ENCODE results near the gene NUDT9. TPM values are rescaled to one million over a fixed set of nuclear protein-coding genes. Genes with fewer than 3 reads are reported as not detected.
"Not testable (repeated sequence)": the region's sequence is repeated elsewhere in the genome, so short reads cannot be mapped to it uniquely, and the experiment has no call there.

NUDT9 gene
- total RNA-seq, 1 donor from 2014 or later, result 18.0 TPM

DNA sequence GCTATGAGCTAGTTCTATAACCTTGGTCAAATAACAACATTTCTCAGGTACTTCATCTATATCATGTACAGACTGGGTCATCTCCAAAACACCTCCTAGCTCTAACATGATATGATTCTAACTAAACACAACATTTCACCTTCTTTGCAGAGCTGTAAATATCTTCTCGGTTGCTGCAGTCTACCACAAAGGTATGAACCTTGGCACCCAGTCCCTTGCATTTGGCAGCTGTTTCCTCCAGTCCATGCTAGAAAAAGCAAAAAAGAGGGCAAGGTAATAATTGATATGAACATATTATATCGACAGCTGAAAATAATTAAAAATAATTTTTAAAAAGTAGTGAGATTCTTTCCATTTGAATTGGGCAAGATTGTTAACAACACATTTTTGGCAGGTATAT, 40.3 kb upstream of the NUDT9 start:
- Histone ChIP-seq H3K4me3 (no peak overlapping the region), H4K20me1 (ENCODE audit: low read depth) (no peaks in the 10 kb centered on the region), H3K79me2 (ENCODE audit: low read depth) (no peaks in the 10 kb centered on the region), H3K4me1 (no peaks in the 10 kb centered on the region), H3K36me3 (no peaks in the 10 kb centered on the region), H3K9ac (no peak overlapping the region), H2AFZ (replicated peaks) (no peak overlapping the region), H3K27me3 (no peaks in the 10 kb centered on the region), H3K9me3 (ENCODE audit: low read depth) (peaks cover 6% of the 10 kb centered on the region), H3K4me2 (no peak overlapping the region), H3F3A (ENCODE audit: low read depth) (no peaks in the 10 kb centered on the region), H3K27ac (no peak overlapping the region)
- no peak for DNase-seq (ENCODE audit: low spot score)
- H3K27ac Mint-ChIP-seq, result no peak overlapping the region
- no peaks in the 10 kb centered on the region for H3K27me3 Mint-ChIP-seq (ENCODE audit: insufficient read depth, low read depth)
- peaks cover 33% of the 10 kb centered on the region for H3K36me3 Mint-ChIP-seq
- no peaks in the 10 kb centered on the region for H3K4me1 Mint-ChIP-seq
- H3K4me3 Mint-ChIP-seq, result no peak overlapping the region
- peaks cover 22% of the 10 kb centered on the region for H3K9me3 Mint-ChIP-seq
- TF ChIP-seq EZH2phosphoT487 (IDR thresholded peaks at IDR 0.05), result no peak
- TF ChIP-seq EZH2 (IDR thresholded peaks at IDR 0.05), result no peak
- TF ChIP-seq CTCF (IDR thresholded peaks at IDR 0.05), result no peak

DNA sequence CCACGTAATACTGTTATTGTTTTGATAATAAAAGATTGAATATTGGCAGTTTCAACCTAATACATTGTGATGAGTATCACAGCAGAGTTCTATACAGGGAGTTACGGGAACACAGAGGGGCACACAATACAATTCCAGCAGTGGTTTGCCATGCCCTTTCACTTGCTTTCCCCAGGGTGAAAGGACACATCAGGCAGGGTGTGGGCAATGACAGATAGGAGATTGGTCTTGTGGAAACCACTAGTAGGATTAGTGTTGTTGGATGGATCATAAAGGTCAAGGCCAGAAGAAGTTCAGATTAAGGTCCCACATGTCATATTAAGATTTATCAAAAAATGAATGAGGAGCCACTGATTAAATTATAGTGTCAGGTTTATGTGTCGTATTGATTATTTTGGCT, 39.4 kb upstream of the NUDT9 start:
- H3K9ac ChIP-seq, result no peak overlapping the region
- no peaks in the 10 kb centered on the region for H3K36me3 ChIP-seq
- no peak overlapping the region for H3K27ac ChIP-seq
- H4K20me1 ChIP-seq (ENCODE audit: low read depth), result no peaks in the 10 kb centered on the region
- Mint-ChIP-seq H3K9me3 (peaks cover 22% of the 10 kb centered on the region), H3K4me1 (no peaks in the 10 kb centered on the region), H3K4me3 (no peak overlapping the region), H3K27ac (no peak overlapping the region), H3K36me3 (peaks cover 35% of the 10 kb centered on the region), H3K27me3 (ENCODE audit: insufficient read depth, low read depth) (peaks cover 3% of the 10 kb centered on the region)
- no peak overlapping the region for H3K4me3 ChIP-seq
- TF ChIP-seq EZH2 (IDR thresholded peaks at IDR 0.05) (no peak), EZH2phosphoT487 (IDR thresholded peaks at IDR 0.05) (no peak), CTCF (IDR thresholded peaks at IDR 0.05) (no peak)
- H3F3A ChIP-seq (ENCODE audit: low read depth), result no peaks in the 10 kb centered on the region
- no peak for DNase-seq (ENCODE audit: low spot score)
- H3K79me2 ChIP-seq (ENCODE audit: low read depth), result no peaks in the 10 kb centered on the region
- H3K4me1 ChIP-seq, result no peaks in the 10 kb centered on the region
- peaks cover 6% of the 10 kb centered on the region for H3K9me3 ChIP-seq (ENCODE audit: low read depth)
- no peak overlapping the region for H3K4me2 ChIP-seq
- H3K27me3 ChIP-seq, result no peaks in the 10 kb centered on the region
- H2AFZ ChIP-seq (replicated peaks), result no peak overlapping the region

DNA sequence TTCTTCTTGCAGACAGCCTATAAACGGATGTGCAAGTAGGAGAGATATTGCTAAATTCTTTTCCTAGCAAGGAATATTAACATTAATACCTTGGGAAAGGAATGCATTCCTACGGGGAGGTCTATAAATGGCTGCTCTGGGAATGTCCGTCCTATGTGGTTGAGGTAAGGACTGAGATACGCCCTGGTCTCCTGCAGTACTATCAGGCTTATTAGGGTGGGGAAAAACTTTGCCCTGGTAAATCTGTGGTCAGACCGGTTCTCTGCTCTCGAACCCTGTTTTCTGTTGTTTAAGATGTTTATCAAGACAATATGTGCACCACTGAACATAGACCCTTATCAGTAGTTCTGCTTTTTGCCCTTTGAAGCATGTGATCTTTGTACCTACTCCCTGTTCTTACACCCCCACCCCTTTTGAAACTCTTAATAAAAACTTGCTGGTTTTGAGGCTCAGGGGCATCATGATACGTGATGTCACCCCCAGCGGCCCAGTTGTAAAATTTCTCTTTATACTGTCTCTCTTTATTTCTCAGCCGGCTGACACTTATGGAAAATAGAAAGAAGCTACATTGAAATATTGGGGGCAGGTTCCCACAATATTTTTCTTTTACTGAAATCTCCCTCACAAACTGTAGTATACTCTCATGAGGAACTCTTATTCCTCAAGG, 37.8 kb upstream of the NUDT9 start:
- H3K4me2 ChIP-seq; H3K4me1 ChIP-seq; H3K4me3 Mint-ChIP-seq; DNase-seq (ENCODE audit: low spot score); H3K27ac ChIP-seq; H3K27me3 Mint-ChIP-seq (ENCODE audit: insufficient read depth, low read depth); H3K9me3 ChIP-seq (ENCODE audit: low read depth); H3K9ac ChIP-seq; H3K4me1 Mint-ChIP-seq; H3F3A ChIP-seq (ENCODE audit: low read depth); H2AFZ ChIP-seq (replicated peaks); H4K20me1 ChIP-seq (ENCODE audit: low read depth); H3K4me3 ChIP-seq; H3K27ac Mint-ChIP-seq; H3K36me3 ChIP-seq; H3K27me3 ChIP-seq: not testable (repeated sequence)
- Mint-ChIP-seq H3K9me3 (peaks cover 27% of the 10 kb centered on the region), H3K36me3 (peaks cover 42% of the 10 kb centered on the region)
- H3K79me2 ChIP-seq (ENCODE audit: low read depth), result peaks cover 12% of the 10 kb centered on the region

DNA sequence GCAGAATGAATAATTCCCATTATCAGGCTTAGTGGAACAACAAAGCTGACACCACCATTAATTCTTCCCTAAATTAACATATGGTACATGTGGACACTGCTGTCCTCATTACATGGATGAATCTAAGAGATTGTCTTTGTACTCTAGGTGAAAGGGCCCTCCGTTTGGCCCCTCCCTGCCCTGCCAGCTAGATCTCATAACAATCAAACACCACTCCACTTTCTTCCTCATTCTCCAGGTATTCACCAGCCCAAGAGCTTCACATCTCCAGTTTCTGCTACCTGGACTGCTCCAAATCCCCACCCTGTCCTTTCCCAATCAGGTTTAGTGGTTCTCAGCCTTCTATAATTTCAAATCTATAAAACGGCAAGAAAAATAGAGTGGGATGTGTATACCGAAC, 35.1 kb upstream of the NUDT9 start:
- Histone ChIP-seq H3K27me3 (peaks cover 7% of the 10 kb centered on the region), H4K20me1 (ENCODE audit: low read depth) (no peaks in the 10 kb centered on the region), H3K4me1 (no peaks in the 10 kb centered on the region), H3K79me2 (ENCODE audit: low read depth) (peaks cover 23% of the 10 kb centered on the region), H3K36me3 (peaks cover 3% of the 10 kb centered on the region), H3K9ac (no peak overlapping the region), H3F3A (ENCODE audit: low read depth) (peaks cover 11% of the 10 kb centered on the region), H2AFZ (replicated peaks) (no peak overlapping the region), H3K4me2 (no peak overlapping the region), H3K9me3 (ENCODE audit: low read depth) (peaks cover 6% of the 10 kb centered on the region), H3K4me3 (no peak overlapping the region), H3K27ac (no peak overlapping the region)
- Mint-ChIP-seq H3K27me3 (ENCODE audit: insufficient read depth, low read depth) (peaks cover 7% of the 10 kb centered on the region), H3K27ac (no peak overlapping the region), H3K36me3 (peaks cover 36% of the 10 kb centered on the region), H3K4me3 (no peak overlapping the region), H3K9me3 (peaks cover 27% of the 10 kb centered on the region), H3K4me1 (peaks cover 17% of the 10 kb centered on the region)
- no peak for DNase-seq (ENCODE audit: low spot score)
- TF ChIP-seq EZH2 (IDR thresholded peaks at IDR 0.05) (no peak), EZH2phosphoT487 (IDR thresholded peaks at IDR 0.05) (no peak), CTCF (IDR thresholded peaks at IDR 0.05) (no peak)
